Spleen (tissue), 11 donors: ENCODE results near the gene RIC1. TPM values are rescaled to one million over a fixed set of nuclear protein-coding genes. Genes with fewer than 3 reads are reported as not detected.

Experiments
- DNase-seq: peaks from one replicate; pipeline ENCODE4 v3.0.0-alpha.2; 2020
- H3K27ac ChIP-seq, 8 donors: fragments of 200-600 bp; sonication (generic) in 7 of 8; 1 replicate in 4 of 8; 2 replicates in 4 of 8; pipeline versions ENCODE4 v1.5.0 to v1.8.0; 2016 to 2021; ENCODE audit warnings: inconsistent platforms in 4 of 8, mild to moderate bottlenecking in 4 of 8, moderate library complexity in 1 of 8
- H3K27me3 ChIP-seq, 7 donors: fragments of 200-600 bp; sonication (generic) in 6 of 7; replicated peaks in 1 of 7; 1 replicate in 4 of 7; 2 replicates in 3 of 7; pipeline versions ENCODE4 v1.5.0 to v1.8.0; 2016 to 2021; ENCODE audit warnings: inconsistent platforms in 3 of 7, mild to moderate bottlenecking in 1 of 7
- H3K36me3 ChIP-seq, 6 donors: fragments of 200-600 bp; sonication (generic) in 5 of 6; 1 replicate in 4 of 6; 2 replicates in 2 of 6; pipeline versions ENCODE4 v1.5.0 to v1.8.0; 2016 to 2021; ENCODE audit warnings: inconsistent platforms in 2 of 6
- H3K4me1 ChIP-seq, 6 donors: fragments of 200-600 bp; sonication (generic) in 5 of 6; 1 replicate in 3 of 6; 2 replicates in 3 of 6; pipeline versions ENCODE4 v1.5.0 to v1.8.0; 2016 to 2021; ENCODE audit warnings: inconsistent platforms in 3 of 6
- H3K4me3 ChIP-seq, 8 donors: fragments of 200-600 bp; sonication (generic) in 7 of 8; 1 replicate in 4 of 8; 2 replicates in 4 of 8; pipeline versions ENCODE4 v1.5.0 to v1.8.0; 2016 to 2021; ENCODE audit warnings: inconsistent platforms in 4 of 8, mild to moderate bottlenecking in 4 of 8, moderate library complexity in 2 of 8
- H3K9me3 ChIP-seq, 8 donors: fragments of 200-600 bp; sonication (generic) in 7 of 8; 1 replicate in 4 of 8; 2 replicates in 4 of 8; pipeline versions ENCODE4 v1.5.0 to v1.8.0; 2016 to 2021; ENCODE audit warnings: inconsistent platforms in 4 of 8
- POLR2A ChIP-seq, 3 donors: fragments of 450-650 bp; IDR thresholded peaks; one replicate each; pipeline ENCODE4 v1.5.1; 2017; ENCODE audit warnings: antibody characterized with exemption in 3 of 3, mild to moderate bottlenecking in 1 of 3
- POLR2AphosphoS5 ChIP-seq, 3 donors: sonication (generic); formaldehyde crosslinking; IDR thresholded peaks; one replicate each; pipeline ENCODE4 v1.5.1; 2017; ENCODE audit warnings: antibody characterized with exemption in 3 of 3
- WGBS, 5 donors: extraction: QIAGEN DNeasy Blood & Tissue Kit in 3 of 5; methylation state at CpG; one replicate each; pipeline versions ENCODE4 v1.1.5 to v1.1.7; 2013 to 2018; 5-methylcytosine and 5-hydroxymethylcytosine counted together
- intact Hi-C: fragments of 100-400 bp; cut with DNase I; formaldehyde crosslinking; loops from one replicate; pipeline ENCODE4 v1.15.0; 2023; ENCODE audit warnings: low total_unique reads
- polyA plus RNA-seq, 3 donors: library from polyadenylated mRNA; stranded (reverse); fragments of 200-250 nt; gene quantifications; one replicate each; pipeline ENCODE4 v1.2.1, GENCODE V29; 2013
- total RNA-seq, 7 donors: library from RNA; depleted of rRNA in 3 of 7; stranded (reverse); fragments of >200 nt in 3 of 7; fragmentation: NEBNext Ultra II Directional in 4 of 7; extraction: Animal tissue kit (Norgen Biotek cat#: 25700) in 4 of 7; gene quantifications; one replicate each; pipeline versions ENCODE4 v1.1.0 to v1.2.1, GENCODE V29; 2016 to 2021
- TF ChIP-seq, protein P1 (sequence below), 11 experiments: fragments of 200-600 bp in 7 of 11; fragments of 450-650 bp in 4 of 11; sonication (generic) in 4 of 11; IDR thresholded peaks in 8 of 11; conservative IDR thresholded peaks in 3 of 11; 1 replicate in 7 of 11; 2 replicates in 4 of 11; pipeline versions ENCODE4 v1.4.0 to v1.8.0; 2016 to 2021; ENCODE audit warnings: antibody characterized with exemption in 11 of 11, inconsistent platforms in 4 of 11, mild to moderate bottlenecking in 1 of 11
- donor health status: healthy with polysubstance abuse.
- donor health status: DM: no; HTN: no; CAD: no; lungs with moderate emphysema.
- donor health status: DM: no; HTN: no; CAD: no.
- donor health status: Bipolar disorder and iron deficiency.
- donor health status: healthy.
- donor health status: DM: no; HTN: no; CAD: no.
- donor health status: DM: yes; HTN: yes; CAD: no.

Gene RIC1
- total and polyA plus RNA-seq, 10 donors, result 4.9 to 68.7 (median 34.5) TPM

DNA sequence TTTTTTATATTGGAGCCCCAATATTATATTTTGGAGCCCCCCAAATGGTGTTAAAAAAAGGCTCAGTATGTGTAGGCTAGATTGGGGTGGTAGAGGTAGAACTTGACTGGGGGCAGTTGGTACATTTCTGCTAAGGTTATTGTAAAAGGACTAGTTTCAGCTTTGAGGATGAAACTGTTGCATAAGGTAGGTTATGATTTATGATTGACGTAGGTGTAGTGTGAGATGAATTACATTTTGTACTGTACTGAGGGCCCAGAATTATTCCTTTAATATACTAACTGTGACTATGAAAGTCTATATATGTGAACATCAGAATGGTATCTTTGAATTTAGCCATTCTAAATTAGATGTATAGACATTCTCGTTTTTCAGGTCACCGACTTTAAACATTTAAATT lies 3.6 kb downstream of the RIC1 start:
- H3K36me3 ChIP-seq, result peaks cover 0 to 20% (median 0%) of the 10 kb centered on the region in 6 donors
- intact Hi-C loops, result loop anchor here (10.0 kb wide), 1 partner anchor 192 kb away; no protein-coding TSS in a partner anchor
- peaks cover 0 to 28% (median 16%) of the 10 kb centered on the region in 8 donors for H3K9me3 ChIP-seq
- no peak for TF ChIP-seq POLR2AphosphoS5 (IDR thresholded peaks at IDR 0.05)
- TF ChIP-seq, protein P1, sequence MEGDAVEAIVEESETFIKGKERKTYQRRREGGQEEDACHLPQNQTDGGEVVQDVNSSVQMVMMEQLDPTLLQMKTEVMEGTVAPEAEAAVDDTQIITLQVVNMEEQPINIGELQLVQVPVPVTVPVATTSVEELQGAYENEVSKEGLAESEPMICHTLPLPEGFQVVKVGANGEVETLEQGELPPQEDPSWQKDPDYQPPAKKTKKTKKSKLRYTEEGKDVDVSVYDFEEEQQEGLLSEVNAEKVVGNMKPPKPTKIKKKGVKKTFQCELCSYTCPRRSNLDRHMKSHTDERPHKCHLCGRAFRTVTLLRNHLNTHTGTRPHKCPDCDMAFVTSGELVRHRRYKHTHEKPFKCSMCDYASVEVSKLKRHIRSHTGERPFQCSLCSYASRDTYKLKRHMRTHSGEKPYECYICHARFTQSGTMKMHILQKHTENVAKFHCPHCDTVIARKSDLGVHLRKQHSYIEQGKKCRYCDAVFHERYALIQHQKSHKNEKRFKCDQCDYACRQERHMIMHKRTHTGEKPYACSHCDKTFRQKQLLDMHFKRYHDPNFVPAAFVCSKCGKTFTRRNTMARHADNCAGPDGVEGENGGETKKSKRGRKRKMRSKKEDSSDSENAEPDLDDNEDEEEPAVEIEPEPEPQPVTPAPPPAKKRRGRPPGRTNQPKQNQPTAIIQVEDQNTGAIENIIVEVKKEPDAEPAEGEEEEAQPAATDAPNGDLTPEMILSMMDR (IDR thresholded peaks at IDR 0.05 in 8 of 11, conservative IDR thresholded peaks at IDR 0.05 in 3 of 11), result no peak
- no peak for TF ChIP-seq POLR2A (IDR thresholded peaks at IDR 0.05)
- no peaks in the 10 kb centered on the region for H3K27me3 ChIP-seq
- H3K4me1 ChIP-seq, result peaks cover 11 to 54% (median 37%) of the 10 kb centered on the region in 6 donors
- no peak overlapping the region for H3K4me3 ChIP-seq
- no peak overlapping the region for H3K27ac ChIP-seq
- DNase-seq, result no peak
- 79 to 91% (median 84%) methylated on average over 3 of the region's 3 CpGs for WGBS, 5 donors

DNA sequence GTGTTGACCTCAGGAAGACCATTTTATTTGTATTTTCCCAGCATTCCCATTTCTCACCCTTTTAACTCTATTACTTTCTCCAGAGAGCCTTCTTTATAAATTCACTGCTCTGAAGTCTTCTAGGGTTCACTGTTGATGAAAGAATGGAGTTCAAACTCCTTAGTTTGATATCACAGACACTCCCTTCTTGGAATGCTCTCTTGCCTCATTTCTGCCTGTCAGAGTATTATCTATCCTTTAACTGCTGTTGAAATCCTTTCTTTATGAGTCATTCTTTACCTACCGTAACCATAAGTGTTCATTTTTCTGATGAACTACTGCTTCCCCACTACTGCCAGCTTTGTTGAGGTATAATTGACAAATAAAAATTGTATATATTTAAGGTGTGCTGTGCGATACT lies 4.3 kb downstream of the RIC1 start:
- H3K9me3 ChIP-seq, result peaks cover 0 to 35% (median 23%) of the 10 kb centered on the region in 8 donors

DNA sequence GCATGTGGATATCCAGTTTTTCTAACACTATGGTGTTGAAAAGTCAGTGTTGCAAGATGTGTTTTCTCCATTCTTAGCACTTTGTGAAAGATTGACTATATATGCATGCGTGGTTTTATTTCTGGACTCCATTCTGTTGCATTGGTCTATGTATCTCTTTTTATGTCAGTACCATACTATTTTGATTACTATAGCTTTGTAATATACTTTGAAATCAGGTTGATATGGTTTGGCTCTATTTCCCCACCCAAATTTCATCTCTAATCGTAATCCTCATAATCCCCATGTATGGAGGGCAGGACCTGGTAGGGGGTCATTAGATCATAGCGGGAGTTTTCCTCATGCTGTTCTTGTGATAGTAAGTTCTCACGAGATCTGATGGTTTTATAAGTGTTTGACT lies 6.5 kb downstream of the RIC1 start:
- TF ChIP-seq POLR2AphosphoS5 (IDR thresholded peaks at IDR 0.05) (no peak), POLR2A (IDR thresholded peaks at IDR 0.05) (no peak)
- 97 to 99% (median 97%) methylated on average over 4 of the region's 4 CpGs for WGBS, 5 donors
- H3K36me3 ChIP-seq, result peaks cover 0 to 29% (median 0%) of the 10 kb centered on the region in 6 donors
- no peak overlapping the region for H3K4me3 ChIP-seq
- no peak overlapping the region for H3K27ac ChIP-seq
- peaks cover 0 to 57% (median 45%) of the 10 kb centered on the region in 8 donors for H3K9me3 ChIP-seq
- peaks cover 10 to 41% (median 28%) of the 10 kb centered on the region in 6 donors for H3K4me1 ChIP-seq
- no peak for DNase-seq
- H3K27me3 ChIP-seq, result no peaks in the 10 kb centered on the region
- intact Hi-C loops, result loop anchor here (10.0 kb wide), 1 partner anchor 189 kb away; no protein-coding TSS in a partner anchor

More for the DNA sequence above, 4.3 kb downstream of the RIC1 start:
- TF ChIP-seq, protein P1 (IDR thresholded peaks at IDR 0.05 in 8 of 11, conservative IDR thresholded peaks at IDR 0.05 in 3 of 11), result no peak
- TF ChIP-seq POLR2AphosphoS5 (IDR thresholded peaks at IDR 0.05) (no peak), POLR2A (IDR thresholded peaks at IDR 0.05) (no peak)
- Histone ChIP-seq H3K27me3 (no peaks in the 10 kb centered on the region), H3K36me3 (peaks cover 0 to 26% (median 0%) of the 10 kb centered on the region in 6 donors), H3K4me1 (peaks cover 10 to 47% (median 32%) of the 10 kb centered on the region in 6 donors), H3K4me3 (no peak overlapping the region), H3K27ac (no peak overlapping the region)
- 71 to 75% (median 73%) methylated on average over 2 of the region's 2 CpGs for WGBS, 5 donors
- intact Hi-C loops, result loop anchor here (10.0 kb wide), 1 partner anchor 192 kb away; no protein-coding TSS in a partner anchor
- DNase-seq, result no peak

DNA sequence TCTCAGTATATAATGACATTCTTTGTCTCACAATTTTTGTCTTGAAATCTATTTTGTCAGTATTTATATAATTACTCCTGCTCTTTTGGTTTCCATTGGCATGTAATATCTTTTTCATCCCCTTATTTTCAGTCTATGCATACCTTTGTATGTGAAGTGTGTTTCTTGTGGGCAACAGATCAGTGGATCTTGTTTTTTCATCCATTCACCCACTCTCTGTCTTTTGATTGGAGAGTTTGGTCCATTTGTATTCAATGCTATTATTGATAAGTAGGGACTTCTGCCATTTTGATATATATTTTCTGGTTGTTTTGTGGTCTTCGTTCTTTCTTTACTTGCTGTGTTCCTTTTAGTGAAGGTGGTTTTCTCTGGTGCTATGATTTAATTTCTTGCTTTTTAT lies 10.9 kb downstream of the RIC1 start:
- no peak for DNase-seq
- H3K9me3 ChIP-seq, result peaks cover 0 to 72% (median 58%) of the 10 kb centered on the region in 8 donors
- no peaks in the 10 kb centered on the region for H3K27me3 ChIP-seq
- no peak for TF ChIP-seq POLR2AphosphoS5 (IDR thresholded peaks at IDR 0.05)
- TF ChIP-seq POLR2A (IDR thresholded peaks at IDR 0.05), result no peak
- TF ChIP-seq, protein P1 (IDR thresholded peaks at IDR 0.05 in 8 of 11, conservative IDR thresholded peaks at IDR 0.05 in 3 of 11), result no peak
- no peak overlapping the region for H3K27ac ChIP-seq
- H3K4me3 ChIP-seq, result no peak overlapping the region
- peaks cover 0 to 47% (median 0%) of the 10 kb centered on the region in 6 donors for H3K36me3 ChIP-seq
- H3K4me1 ChIP-seq, result peaks cover 0 to 25% (median 7%) of the 10 kb centered on the region in 6 donors
- WGBS, 5 donors, result 95 to 100% (median 98%) methylated on average over 1 of the region's 1 CpG
- intact Hi-C loops, result loop anchor here (10.0 kb wide), 1 partner anchor 185 kb away; no protein-coding TSS in a partner anchor
